Measurements from ENCODE around the gene LTA4H.
"Not testable (repeated sequence)": the region's sequence is repeated elsewhere in the genome, so short reads cannot be mapped to it uniquely, and the experiment has no call there.

Gene LTA4H

DNA sequence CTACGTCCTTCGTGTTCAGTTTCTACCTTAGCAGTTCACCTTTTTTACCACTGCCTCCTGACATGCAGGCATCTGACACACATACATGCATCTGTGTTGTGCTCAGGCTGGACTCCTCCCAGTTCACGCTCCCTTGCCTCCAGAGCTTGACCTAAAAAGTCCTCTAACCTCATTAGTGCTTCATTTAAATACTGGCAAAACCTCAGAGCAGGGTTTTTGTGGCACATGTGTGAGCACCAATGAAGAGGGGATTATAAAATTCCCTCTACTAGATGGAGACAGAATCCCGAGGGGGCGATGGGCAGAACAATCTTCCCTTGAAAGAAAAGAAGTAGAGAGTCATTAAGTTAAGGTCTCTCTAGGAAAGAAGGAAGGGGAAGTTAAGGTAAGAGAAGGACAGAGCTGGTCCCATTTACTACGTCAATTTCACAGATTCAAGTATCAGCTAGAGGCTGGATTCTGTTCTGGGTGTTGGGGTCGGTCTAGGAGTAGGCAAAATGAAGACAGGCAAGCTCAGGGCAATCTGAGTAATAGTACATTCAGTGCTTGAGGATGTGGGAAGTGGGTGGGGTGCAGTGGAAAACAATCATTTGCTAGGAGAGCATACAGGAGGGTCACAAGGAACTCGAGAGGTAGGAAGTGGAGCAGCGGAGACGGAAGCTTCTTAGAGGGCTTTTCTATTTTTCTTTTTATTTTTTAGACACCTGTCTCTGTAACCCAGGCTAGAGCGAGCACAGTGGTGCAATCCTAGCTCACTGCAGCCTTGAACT is 46.7 kb downstream of the LTA4H start:
- DNase-seq, result no peak

GRCh38 chr12:95986635-95987570 is 48.5 kb downstream of the LTA4H start:
- DNase-seq, result no peak

- no peak for DNase-seq
Observed at GRCh38 chr12:95984682-95985081, 50.7 kb downstream of the LTA4H start.

DNA sequence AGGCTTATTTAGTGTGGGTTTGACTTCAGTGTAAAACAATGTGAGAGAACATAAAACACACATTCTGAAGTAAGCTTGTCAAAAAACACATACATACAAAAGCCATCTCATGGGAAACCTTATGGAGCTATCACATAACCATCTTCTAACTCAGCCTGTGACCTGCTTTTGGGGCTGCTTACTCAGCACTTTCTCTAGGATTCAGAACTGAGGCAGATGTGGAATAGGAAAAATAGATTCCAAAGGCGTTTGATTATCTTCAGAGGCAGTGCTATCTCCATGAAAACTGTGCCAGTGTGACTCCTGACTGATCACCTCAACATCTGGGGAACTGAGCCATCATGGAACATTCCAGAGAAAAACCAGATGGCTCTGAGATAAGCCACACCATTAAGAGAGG is 52.8 kb downstream of the LTA4H start:
- DNase-seq, result no peak

DNA sequence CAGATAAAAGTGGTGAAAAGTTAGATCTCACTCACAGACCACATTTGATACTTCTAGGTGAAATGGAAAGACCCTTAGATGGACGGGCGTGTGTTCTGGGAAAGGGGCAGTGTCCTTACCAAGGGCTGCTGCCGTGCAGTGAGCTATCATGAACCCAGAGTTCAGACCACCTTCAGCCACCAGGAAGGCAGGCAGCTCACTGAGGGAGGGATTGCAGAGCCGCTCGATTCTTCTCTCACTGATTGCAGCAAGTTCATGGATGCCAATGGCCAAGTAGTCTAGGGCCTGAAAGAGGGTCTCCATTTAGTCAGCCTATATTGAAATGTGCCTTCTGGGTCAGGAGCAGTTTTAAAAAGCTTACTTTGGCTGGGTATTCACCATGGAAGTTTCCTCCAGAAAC is 55.0 kb downstream of the LTA4H start:
- no peak for DNase-seq

DNA sequence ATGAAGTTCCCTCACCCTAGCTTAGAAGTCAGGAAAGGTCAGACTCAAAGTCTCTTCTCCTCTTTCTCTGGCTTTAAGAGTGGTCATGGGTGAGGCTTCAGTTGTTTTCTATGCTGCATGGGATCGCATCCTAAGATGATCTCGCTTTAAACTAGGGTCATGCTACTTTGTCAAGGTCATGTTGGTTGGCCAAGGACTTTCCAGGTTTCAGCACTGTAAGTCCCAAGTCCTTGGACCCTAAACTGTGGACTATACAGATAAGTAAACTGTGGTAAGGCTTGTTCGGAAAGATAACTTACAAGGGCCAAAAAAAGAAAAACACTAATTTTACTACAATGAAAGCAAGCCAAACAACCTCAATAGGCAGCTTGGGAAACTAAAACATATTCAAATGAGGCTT is 56.6 kb downstream of the LTA4H start:
- no peak for DNase-seq

- DNase-seq, result no peak
Observed at GRCh38 chr12:95978351-95978750, 57.0 kb downstream of the LTA4H start.

GRCh38 chr12:95977764-95978305 is 57.6 kb downstream of the LTA4H start:
- DNase-seq, result no peak

DNA sequence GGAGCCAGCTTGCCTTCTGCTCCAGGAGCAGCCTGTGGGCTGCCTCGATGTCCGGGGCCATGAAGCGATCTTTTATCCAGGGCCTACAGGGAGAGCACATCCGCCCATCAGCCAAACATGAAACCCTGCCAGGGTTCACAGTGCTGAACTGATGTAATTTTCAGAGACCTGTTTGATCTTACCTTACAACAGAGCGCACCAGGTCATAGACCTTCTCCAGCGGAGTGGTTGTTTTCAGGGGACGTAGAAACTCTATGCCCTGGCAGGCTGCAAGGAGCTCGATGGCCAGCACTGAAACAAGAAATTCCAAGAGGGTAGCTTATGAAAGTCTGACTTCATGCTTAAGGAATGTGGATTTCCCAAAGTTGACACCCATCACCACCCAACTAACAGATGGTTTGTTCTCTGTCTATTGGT is 59.0 kb downstream of the LTA4H start:
- DNase-seq, result no peak

DNA sequence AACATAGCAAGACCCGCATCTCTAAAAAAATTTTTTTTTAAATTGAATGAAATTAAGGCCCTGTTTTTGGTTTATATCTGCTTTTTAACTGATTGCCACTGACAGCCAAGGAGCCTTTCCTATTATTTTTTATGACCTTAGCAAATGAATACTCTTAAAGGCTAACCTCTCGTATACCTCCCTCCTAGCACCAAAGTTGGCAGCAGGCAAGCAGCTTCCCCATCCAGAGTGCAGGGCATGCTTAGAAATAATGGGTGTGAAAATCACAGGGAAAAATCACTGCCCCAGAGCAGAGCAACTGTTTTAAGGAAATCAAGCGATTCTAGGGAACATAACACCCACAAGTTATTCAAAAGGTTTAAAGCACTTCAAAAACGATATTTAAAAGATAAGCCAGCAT is 59.9 kb downstream of the LTA4H start:
- no peak for DNase-seq

DNA sequence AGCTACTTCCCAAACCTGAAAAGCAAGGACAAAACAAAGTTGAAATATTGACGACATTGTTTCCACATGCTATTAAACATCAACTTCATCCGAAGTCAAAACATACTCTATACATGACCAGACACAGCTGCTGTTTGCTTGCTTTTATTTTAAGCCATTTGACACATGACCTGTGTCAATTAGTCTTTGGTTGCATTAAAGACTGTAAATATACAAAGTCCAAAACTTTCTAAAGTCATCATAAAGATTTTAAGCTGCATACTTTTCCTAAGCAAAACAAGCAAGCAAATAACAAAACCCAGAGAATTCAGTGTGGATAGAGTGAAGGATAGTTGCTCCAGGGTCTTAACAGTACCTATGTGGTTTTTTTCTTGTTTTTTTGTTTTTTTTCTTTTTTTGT is 61.0 kb downstream of the LTA4H start:
- DNase-seq, result no peak

GRCh38 chr12:95972832-95973456 is 62.4 kb downstream of the LTA4H start:
- no peak for DNase-seq

GRCh38 chr12:95970905-95971304 is 64.5 kb downstream of the LTA4H start:
- DNase-seq, result no peak

- DNase-seq, result not testable (repeated sequence)
Observed at GRCh38 chr12:95969116-95969515, 66.3 kb downstream of the LTA4H start.

- no peak for DNase-seq
Observed at GRCh38 chr12:95967301-95967700, 68.1 kb downstream of the LTA4H start.

- DNase-seq, result no peak
Observed at GRCh38 chr12:95966287-95966870, 69.0 kb downstream of the LTA4H start.

GRCh38 chr12:95963096-95963495 is 72.3 kb downstream of the LTA4H start:
- no peak for DNase-seq

- DNase-seq, result no peak
Observed at GRCh38 chr12:95962222-95962621, 73.2 kb downstream of the LTA4H start.

- DNase-seq, result no peak
Observed at GRCh38 chr12:95960241-95960640, 75.1 kb downstream of the LTA4H start.

DNA sequence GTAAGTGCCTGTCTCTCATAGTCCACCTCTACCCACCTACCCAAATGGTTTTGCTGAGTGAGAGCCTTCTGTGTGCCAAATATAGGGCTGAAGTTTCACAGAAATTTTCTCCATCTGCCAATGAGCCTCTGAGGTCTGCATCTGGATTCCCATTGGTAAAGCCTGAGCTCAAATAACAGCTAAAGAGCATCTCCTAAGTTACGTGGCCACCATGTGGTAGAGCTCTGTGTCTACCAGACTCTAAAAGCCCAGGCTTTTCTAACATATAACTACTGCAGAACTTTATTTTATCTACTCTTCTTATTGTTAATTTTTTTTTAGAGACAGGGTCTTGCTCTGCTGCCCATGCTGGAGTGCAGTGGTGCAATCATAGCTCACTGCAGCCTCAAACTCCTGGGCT is 76.3 kb downstream of the LTA4H start:
- no peak for DNase-seq

- DNase-seq, result no peak
Observed at GRCh38 chr12:95956557-95957145, 78.7 kb downstream of the LTA4H start.

DNA sequence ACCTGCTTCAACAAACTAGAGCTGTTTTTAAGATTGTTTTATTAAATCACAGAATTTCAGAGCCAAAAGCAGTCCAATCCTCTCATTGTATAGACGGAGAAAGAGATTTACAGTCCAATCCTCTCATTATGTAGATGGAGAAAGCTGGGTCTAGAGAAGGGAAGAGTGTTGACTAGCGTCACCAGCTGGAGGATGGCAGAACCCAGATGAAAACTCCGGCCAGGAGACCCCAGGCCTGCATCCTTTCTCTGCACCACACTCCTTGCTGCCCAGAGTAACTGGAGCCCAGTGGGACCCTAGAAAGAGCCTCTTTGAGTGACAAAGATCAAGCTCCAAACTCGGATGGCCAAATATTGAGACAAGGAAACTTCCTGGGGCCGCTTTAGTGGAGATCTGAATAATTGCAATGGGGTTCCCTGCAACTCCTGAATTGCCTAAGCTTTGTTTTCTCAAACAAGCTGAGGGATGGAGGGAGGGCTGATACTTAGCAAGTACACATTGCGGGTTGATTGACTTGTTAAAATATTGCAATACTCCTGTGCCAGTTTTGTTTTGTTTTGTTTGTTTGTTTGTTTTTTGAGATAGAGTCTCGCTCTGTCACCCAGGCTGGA is 79.7 kb downstream of the LTA4H start:
- DNase-seq, result no peak
